Fibroblast of lung (primary cell): ENCODE measurements around the gene RGS10.

Source experiments
- CTCF ChIP-seq, 2 donors: IDR thresholded peaks in 1 of 2; conservative IDR thresholded peaks in 1 of 2; 1 replicate in 1 of 2; 2 replicates in 1 of 2; pipeline ENCODE4 v1.5.1; 2011 to 2012; ENCODE audit warnings: low read length in 2 of 2, control low read depth in 1 of 2, inconsistent platforms in 1 of 2, low read depth in 1 of 2, mild to moderate bottlenecking in 1 of 2
- EZH2 ChIP-seq: IDR thresholded peaks from 2 replicates; pipeline ENCODE4 v1.5.1; 2012; ENCODE audit warnings: low read length, control low read depth, mild to moderate bottlenecking; ENCODE audit errors: missing control alignments

GRCh38 chr10:119478811-119479341 lies 63.6 kb downstream of the RGS10 start:
- TF ChIP-seq CTCF (conservative IDR thresholded peaks at IDR 0.05 in 1 of 2, IDR thresholded peaks at IDR 0.05 in 1 of 2; ENCODE audit: low read depth in 1 of 2, low read length in 2 of 2) (no peak), EZH2 (no peak)
